Effector CD8-positive, alpha-beta T cell (primary cell): ENCODE measurements around the gene TAS2R1.
"Not testable (repeated sequence)": the region's sequence is repeated elsewhere in the genome, so short reads cannot be mapped to it uniquely, and the experiment has no call there.

Source experiments
- DNase-seq: peaks from one replicate; lab custom pipeline; 2025; lab: John Stamatoyannopoulos, UW

The TAS2R1 gene

DNA sequence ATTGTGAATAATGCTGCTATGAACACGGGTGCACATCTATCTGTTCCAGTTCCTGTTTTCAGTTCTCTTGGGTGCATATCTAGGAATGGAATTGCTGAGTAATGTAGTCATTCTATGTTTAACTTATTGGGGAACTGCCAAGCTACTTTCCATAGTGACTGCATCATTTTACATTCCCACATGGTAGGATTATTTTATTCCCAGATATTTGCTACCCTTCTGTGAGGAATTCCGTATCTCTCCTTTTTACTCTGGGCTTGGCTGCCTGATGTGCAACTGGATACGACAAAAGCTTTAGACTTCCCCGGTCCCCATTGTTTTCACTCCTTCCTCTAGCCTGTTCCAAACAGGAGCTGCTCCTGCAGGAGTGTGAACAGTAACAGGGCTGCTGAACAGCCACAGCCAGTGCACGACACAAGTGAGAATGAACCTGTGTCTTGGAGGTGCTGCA lies 7.2 kb downstream of the TAS2R1 start:
- DNase-seq = no peak

DNA sequence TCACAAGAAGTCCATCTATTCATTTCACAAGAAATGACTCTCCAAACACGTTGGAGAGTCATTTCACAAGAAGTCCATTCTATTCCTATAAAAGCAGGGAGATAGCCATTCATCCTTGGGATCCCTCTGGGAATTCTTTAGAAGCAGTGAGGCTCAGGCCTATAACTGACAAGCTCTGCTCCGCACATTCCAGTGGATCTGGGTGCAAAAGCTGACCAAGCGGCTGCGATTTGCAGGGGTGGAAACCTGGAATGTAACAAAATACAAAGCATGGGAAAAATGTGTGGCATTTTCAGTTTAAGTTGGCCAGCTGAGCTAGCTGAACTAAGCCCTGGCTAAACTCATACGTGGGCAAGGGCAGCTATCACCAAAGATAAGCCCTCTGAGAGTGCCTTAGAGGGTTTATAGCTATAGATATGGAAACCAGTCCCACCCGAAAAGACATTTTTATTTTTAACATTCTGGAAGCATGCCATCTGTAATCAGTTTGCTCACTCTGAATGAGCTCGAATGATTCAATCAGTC lies 8.7 kb downstream of the TAS2R1 start:
- DNase-seq = no peak

DNA sequence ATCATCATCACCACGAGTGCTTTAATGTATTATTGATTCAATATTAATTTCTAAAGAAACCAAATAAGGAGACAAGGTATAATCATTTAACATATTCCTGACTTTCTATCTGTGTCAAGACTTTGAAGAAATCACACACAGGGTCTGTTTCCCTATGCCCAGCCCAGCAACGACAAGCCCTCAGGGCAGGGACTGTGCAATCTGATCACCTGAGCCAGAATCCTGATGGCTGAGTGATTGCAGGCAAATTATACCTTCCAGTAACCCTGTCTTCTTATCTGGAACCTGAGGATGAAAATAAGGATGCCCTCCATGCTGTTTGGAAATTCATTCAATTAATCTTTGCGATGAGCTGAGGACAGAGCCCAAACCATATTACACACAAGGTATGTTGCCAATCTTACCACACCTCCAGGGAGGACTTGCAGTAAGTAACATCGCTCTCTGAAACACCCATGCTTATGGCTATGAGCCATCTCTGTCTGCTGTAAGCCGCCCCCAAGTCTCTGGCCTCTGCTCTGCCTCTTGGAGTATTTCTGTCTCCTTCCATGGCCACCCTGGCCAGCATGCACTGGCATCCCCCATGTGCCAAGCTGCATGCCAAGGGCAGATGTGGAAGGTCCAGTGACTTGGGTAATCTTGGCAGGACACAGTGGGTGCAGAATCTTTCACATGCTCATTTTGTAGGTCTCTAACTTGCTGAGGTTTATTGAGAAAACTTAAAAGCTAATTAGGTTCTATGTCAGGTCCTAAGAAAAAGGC lies 10.6 kb downstream of the TAS2R1 start:
- DNase-seq = no peak

GRCh38 chr5:9617739-9618504 lies 12.2 kb downstream of the TAS2R1 start:
- DNase-seq = no peak

GRCh38 chr5:9617221-9617620 lies 12.9 kb downstream of the TAS2R1 start:
- DNase-seq = no peak

GRCh38 chr5:9615331-9615730 lies 14.8 kb downstream of the TAS2R1 start:
- DNase-seq = no peak

DNA sequence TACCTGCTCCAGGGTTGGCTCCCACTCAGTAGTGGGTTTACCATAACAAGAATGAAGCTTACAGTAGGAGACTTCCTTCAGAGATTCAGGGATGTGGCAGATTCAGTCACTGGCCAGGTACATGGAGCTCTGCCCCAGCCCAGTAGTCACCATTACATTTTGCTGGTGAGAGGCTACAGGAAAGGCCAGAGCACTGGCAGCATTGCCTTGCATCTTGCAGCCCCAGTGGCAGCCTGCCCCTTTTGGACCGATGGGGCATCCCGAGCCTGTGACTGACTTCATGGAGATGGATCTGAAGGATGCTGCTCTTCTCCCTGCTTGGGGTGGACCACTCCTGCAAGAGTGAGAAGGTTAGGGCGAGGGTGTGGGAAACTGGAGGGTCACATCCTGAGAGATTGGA lies 16.8 kb downstream of the TAS2R1 start:
- DNase-seq = no peak

- no peak for DNase-seq
These were observed 19.2 kb downstream of the TAS2R1 start for GRCh38 chr5:9610969-9611368.

GRCh38 chr5:9610364-9610763 lies 19.8 kb downstream of the TAS2R1 start:
- no peak for DNase-seq

GRCh38 chr5:9608093-9608492 lies 22.1 kb downstream of the TAS2R1 start:
- DNase-seq = no peak

- DNase-seq = no peak
These were observed 24.9 kb downstream of the TAS2R1 start for GRCh38 chr5:9605041-9605838.

- DNase-seq = no peak
These were observed 25.7 kb downstream of the TAS2R1 start for GRCh38 chr5:9604416-9604815.

- no peak for DNase-seq
These were observed 29.0 kb downstream of the TAS2R1 start for GRCh38 chr5:9601055-9601739.

DNA sequence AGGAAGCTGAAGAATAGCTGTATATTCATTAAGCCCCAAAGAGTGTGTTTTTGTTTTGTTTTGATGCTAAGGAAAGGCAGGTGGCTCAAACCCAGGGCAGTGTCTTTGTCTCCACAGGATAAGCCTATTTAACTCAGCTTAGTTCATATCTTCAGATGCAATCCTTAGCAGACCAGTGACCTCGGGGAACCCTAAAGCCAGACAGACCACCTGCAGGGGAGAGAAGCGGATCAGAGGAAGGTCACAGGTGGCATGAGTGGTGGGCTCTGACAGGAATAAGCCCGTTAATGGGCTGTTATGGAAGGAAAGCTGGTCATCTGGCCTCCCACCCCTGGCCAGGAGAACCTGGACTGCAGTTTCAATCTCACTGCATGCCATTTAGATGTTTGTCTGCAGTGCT lies 30.8 kb downstream of the TAS2R1 start:
- DNase-seq = no peak

DNA sequence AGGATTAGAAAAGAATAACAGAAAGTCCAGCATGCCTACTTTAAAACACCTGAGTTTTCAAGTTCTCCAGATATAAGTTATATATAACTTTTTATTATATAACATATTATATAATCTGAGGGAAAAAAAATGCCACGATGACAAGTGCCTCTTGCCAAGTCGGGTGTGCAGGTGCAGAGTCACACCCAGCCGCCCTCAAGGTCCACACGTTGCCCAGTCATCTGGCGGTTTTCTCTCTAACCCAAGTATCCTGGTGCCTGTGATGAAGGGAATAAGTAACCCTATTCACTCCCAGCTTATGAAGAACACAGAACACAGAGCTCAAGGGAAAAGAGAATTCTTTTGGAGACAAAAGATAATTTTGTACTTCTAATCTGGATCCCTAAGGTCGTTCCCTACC lies 31.8 kb downstream of the TAS2R1 start:
- not testable (repeated sequence) for DNase-seq

DNA sequence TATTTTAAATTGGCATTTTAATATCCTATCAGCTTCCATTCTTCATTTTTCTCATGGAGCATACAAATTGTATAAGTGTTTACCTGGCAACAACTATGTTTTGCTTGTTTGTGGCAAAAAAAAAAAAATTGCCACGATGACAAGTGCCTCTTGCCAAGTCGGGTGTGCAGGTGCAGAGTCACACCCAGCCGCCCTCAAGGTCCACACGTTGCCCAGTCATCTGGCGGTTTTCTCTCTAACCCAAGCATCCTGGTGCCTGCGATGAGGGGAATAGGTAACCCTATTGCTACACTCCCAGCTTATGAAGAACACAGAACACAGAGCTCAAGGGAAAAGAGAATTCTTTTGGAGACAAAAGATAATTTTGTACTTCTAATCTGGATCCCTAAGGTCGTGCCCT lies 32.8 kb downstream of the TAS2R1 start:
- DNase-seq = not testable (repeated sequence)

DNA sequence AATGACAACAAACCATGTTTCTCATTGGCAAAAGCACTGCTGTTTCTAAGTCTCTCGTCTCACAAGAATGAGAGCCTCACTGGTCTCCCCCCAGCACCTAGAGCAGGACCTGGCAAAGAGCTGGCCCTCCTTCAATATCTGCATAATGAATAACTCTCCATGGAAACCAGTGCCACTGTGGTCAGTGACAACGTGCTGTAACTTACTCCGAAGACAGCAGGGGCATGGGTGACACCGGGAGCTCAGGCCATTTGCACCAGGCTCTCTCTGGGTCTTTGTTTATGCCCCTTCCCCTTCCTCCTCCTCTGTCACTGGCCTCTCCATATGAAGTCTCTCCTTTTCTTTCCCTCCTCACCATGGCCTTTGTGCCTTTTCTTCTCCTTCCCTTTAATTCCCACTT lies 33.3 kb downstream of the TAS2R1 start:
- no peak for DNase-seq

GRCh38 chr5:9596171-9596780 lies 33.9 kb downstream of the TAS2R1 start:
- no peak for DNase-seq

GRCh38 chr5:9594913-9595312 lies 35.2 kb downstream of the TAS2R1 start:
- no peak for DNase-seq

- no peak for DNase-seq
These were observed 40.9 kb downstream of the TAS2R1 start for GRCh38 chr5:9589049-9589835.
